ENCODE data around the gene REXO4.

The REXO4 gene

DNA sequence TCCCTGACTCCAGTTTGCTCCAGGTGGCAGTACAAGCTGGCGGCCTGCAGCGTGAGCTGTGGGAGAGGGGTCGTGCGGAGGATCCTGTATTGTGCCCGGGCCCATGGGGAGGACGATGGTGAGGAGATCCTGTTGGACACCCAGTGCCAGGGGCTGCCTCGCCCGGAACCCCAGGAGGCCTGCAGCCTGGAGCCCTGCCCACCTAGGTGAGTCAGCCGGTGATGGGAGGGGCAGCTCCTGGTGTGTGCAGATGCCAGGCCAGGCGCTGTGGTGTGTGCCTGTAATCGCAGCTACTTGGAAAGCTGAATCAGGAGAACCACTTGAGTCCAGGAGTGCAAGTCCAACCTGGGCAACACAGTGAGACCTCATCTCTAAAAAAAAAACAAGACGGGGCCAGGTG is 31.9 kb upstream of the REXO4 start:
- DNase-seq (ENCODE audit: low read depth in 3 of 3), result no peak

DNA sequence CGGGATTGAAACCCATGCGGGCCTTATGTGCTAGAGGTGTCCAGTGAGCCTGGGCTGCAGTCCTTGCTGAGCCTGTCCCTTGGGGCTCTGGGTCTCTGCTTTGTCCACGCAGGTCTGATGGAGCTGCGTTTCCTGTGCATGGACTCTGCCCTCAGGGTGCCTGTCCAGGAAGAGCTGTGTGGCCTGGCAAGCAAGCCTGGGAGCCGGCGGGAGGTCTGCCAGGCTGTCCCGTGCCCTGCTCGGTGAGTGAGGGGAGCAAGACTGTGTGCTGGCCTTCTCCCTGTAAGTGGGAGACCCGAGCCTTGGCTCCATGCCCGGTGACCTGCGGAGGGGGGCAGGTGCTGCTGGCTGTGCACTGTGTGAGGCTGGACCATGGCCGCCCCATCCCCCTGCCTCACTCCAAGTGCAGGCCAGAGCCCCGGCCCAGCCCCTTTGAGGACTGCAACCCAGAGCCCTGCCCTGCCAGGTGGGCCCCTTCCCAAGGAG is 30.7 kb upstream of the REXO4 start:
- no peak for DNase-seq (ENCODE audit: low read depth in 3 of 3)

DNA sequence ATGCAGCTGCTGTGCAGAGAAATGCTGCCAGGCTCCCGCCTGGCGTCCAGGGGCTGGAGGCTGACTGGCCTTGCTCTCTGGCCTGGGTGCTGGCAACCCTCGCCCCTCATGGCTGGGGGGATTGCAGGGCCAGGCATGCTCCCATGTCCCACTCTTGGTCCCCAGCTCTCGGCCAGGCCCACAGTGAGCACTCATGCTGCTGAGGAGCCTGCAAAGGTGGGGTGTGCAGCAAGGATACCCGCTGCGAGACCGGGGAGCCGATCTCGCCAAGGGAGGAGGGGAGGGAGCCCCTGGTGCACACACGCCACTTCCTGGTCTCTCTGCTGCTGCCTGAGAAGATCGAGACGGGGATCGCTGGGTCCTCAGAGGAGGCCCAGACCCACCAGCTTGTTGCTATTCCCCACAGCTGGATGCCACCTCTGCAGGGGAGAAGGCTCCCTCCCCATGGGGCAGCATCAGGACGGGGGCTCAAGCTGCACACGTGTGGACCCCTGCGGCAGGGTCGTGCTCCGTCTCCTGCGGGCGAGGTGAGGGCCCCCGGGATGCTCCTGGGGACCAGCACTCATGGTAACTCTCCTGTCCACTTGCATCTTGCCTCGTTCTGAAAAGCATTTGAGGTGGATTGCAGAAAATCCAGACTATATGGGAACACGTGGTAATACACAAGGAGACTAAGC is 27.6 kb upstream of the REXO4 start:
- DNase-seq (ENCODE audit: low read depth in 3 of 3), result no peak

DNA sequence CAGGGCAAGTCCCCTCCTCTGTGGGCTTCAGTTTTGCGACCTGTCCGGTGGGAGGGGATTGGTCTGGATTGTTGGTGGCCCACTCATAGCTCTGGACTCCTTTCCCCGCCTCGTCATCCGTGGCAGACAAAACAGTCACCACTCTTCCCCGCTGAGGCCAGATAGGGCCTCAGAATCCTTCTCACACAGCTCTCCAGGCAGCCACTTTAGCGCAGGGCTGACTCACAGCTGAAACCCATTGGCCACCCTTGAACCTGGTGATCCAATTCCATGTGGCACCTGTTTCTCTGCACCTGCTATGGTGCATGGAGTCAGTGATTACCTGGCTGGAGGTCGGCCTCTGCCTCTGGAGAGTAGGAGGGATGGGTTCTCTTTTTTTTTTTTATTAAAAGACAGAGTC is 26.2 kb upstream of the REXO4 start:
- no peak for DNase-seq (ENCODE audit: low read depth in 3 of 3)

DNA sequence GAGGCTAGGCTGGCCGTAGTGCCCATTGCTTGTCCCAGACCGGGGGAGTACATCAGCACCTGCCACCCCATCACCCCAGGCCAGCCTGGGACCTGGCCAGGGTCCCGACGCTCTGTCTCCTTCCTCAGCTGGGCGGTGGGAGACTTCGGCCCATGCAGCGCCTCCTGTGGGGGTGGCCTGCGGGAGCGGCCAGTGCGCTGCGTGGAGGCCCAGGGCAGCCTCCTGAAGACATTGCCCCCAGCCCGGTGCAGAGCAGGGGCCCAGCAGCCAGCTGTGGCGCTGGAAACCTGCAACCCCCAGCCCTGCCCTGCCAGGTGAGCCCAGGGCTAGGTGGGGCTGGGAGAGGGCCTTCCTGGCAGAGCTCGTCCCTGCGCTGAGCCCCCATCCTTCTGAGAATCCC is 25.4 kb upstream of the REXO4 start:
- no peak for DNase-seq (ENCODE audit: low read depth in 3 of 3)

DNA sequence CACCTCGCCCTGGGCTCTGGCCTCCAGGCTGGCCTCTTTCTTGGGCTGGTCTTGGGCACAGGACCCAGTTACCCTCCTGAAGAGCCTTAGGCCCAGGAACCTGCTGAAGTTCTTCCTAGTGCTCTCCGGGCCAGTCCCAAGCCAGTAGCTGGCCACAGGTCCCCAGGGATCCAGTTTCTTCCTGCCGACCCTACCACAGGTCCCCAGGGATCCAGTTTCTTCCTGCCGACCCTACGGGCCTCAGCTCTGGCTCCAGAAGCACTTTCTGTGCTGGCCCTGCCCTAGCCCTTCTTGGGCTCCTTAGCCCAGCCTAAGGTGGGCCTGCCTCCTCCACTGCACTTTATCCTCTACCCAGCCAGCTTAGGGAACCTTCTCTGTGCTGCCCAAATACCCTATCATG is 23.8 kb upstream of the REXO4 start:
- no peak for DNase-seq (ENCODE audit: low read depth in 3 of 3)

DNA sequence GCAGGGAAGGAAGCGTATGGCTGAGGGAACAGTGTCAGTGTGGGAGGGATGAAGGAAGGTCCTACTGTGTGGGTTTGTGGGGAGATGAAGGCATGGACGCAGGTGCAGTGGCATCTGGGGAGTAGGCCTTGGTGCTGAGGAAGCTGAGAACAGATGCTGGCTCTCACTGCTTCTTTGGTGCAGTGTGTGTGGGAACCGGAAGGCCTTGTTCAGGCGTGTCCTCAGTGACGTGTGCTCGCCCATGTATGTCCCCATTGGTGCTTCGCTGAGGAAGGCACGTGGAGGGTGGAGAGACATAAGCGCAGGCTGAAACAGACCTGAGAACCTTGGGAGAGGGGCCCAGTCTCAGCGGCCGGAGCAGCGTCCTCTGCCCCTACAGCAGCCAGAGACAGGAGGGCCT is 23.1 kb upstream of the REXO4 start:
- DNase-seq (ENCODE audit: low read depth in 3 of 3), result no peak

DNA sequence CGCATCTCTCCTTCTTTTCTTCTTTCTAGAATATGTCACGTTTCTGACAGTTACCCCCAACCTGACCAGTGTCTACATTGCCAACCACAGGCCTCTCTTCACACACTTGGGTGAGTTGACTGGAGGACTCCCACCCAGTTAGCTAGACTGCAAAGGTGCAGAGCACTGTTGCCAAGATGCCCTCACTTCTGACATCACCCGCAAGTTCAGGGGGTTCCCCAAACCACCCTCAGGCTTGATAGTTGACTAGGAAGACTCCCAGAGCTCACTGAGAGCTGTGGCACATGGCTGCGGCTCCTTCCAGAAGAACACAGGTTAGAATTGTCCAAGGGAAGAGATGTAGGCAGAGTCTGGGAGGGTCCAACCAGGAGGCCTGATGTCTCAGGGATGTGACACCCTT is 21.5 kb upstream of the REXO4 start:
- no peak for DNase-seq (ENCODE audit: low read depth in 3 of 3)

DNA sequence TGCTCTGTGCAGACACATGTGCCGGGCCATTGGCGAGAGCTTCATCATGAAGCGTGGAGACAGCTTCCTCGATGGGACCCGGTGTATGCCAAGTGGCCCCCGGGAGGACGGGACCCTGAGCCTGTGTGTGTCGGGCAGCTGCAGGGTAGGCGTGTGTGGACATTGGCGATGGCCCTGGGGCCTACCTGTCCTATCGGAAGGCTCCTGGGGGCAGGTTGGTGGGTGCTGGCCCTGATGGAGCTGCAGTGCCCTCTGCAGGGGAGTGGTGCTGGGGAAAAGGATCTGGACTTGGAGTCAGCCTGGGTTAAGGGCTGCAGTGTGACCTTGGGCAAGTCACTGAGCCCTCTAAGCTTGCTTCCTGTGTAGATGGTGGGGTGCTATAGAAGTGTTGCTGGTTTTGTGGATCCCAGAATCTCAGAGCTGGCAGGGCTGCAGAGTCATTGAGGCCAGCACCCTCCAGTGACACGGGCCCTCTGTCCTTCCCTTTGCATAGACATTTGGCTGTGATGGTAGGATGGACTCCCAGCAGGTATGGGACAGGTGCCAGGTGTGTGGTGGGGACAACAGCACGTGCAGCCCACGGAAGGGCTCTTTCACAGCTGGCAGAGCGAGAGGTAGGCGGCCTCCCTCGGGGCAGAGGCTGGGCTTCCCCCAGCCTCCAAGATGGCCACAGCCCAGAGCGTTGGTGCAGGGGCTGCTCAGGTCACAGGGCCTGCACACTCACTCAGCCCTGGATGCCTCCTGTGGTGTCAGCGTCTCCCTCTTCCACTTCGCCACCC is 20.1 kb upstream of the REXO4 start:
- no peak for DNase-seq (ENCODE audit: low read depth in 3 of 3)

DNA sequence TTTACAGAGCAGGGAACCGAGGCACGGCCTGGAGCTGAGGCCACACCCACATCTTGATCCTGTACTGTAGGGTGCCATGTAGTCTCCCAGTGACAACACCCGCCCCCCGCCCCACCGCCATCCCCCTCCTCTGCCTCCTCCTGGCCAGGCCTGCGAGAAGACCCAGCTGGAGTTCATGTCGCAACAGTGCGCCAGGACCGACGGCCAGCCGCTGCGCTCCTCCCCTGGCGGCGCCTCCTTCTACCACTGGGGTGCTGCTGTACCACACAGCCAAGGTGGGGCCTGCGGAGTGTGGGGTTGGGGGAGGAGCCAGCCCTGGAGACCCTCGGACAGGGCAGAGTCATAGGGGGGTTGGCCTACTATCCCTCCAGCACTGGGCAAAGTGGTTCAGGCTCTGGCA is 18.9 kb upstream of the REXO4 start:
- DNase-seq (ENCODE audit: low read depth in 3 of 3), result no peak

DNA sequence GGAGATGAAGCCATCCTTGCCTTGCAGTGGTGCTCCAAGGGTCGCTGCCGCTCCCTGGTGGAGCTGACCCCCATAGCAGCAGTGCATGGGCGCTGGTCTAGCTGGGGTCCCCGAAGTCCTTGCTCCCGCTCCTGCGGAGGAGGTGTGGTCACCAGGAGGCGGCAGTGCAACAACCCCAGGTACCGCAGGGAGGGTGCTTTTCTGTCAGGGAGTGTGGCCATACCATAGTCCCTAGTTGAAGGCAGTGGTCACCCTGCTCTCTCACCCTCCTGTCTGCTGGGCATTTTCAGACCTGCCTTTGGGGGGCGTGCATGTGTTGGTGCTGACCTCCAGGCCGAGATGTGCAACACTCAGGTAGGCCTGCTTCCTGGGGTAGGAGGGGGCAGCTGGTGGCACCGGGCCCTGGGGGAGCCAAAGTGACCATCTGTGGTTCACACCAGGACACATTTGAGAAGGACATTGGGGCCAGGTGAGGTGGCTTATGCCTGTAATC is 15.6 kb upstream of the REXO4 start:
- no peak for DNase-seq (ENCODE audit: low read depth in 3 of 3)

DNA sequence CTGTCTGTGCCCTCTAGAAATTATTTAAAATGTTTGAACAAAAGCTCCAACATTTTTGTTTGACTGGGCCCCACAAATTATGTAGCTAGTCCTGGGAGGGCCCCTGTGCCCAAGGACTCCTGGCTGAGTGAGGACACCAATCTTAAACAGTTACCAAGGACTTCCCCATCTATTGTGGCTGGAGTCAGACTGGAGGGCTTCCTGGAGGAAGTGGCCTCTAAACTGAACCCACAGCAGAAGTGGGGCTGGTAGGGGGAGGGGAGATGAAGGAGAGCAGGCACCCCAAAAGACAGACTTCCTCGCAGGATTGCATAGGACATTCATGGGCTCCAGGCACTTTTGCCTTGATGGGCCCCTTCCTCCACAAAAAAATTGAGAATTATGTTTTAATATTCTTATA is 12.4 kb upstream of the REXO4 start:
- no peak for DNase-seq (ENCODE audit: low read depth in 3 of 3)

DNA sequence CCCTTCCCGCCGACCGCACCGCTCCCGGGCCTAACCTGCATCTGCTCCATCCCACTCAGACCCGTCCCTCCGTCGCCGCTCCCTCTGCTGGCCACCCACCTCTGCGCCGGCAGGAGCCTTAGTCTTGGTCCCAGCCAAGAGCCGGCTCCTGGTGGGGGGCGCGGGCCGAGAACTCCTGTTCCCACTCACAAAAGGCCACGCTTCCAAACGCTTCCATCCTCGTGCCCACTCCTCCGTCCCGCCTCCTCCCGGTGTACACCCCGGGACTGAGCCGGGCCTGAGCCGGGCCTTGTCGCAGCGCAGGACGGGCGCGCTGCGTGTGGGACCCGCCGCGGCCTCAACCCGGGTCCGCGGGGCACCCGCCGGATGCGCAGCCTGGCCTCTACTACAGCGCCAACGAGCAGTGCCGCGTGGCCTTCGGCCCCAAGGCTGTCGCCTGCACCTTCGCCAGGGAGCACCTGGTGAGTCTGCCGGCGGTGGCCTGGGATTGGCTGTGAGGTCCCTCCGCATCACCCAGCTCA is 11.9 kb upstream of the REXO4 start:
- DNase-seq (ENCODE audit: low read depth in 3 of 3), result no peak

DNA sequence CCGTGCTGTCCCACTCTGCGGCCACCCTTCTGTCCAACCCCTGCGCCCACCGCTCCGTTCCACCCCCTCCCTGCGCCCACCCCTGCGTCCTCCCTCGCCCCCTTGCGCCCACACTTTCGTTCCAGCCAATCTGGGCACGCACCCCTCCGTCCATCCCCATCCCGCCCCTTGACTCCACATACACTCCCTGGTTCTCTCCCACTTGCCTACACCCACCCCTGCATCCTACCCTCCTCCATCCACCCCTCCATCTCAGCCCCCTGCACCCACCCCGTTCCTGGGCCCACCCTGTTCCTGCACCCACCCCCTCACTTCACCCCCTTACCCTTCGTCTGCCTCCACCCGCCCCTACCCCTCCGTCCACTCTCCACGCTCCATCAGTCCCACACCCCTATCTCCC is 11.4 kb upstream of the REXO4 start:
- DNase-seq (ENCODE audit: low read depth in 3 of 3), result no peak

DNA sequence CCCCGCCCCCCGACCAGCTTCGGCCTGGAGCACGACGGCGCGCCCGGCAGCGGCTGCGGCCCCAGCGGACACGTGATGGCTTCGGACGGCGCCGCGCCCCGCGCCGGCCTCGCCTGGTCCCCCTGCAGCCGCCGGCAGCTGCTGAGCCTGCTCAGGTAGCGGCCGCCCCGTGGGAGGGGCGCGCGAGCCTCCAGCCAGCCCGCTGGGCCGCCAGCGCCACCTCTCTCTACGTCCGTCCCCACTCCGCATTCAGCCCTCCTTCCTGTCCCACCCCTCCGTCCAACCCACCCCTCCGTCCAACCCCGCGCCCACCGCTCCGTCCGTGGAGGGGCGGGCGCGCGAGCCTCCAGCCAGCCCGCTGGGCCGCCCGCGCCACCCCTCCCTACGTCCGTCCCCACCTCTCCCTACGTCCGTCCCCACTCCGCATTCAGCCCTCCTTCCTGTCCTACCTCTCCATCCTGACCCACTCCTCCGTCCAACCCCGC is 10.8 kb upstream of the REXO4 start:
- DNase-seq (ENCODE audit: low read depth in 3 of 3), result no peak

DNA sequence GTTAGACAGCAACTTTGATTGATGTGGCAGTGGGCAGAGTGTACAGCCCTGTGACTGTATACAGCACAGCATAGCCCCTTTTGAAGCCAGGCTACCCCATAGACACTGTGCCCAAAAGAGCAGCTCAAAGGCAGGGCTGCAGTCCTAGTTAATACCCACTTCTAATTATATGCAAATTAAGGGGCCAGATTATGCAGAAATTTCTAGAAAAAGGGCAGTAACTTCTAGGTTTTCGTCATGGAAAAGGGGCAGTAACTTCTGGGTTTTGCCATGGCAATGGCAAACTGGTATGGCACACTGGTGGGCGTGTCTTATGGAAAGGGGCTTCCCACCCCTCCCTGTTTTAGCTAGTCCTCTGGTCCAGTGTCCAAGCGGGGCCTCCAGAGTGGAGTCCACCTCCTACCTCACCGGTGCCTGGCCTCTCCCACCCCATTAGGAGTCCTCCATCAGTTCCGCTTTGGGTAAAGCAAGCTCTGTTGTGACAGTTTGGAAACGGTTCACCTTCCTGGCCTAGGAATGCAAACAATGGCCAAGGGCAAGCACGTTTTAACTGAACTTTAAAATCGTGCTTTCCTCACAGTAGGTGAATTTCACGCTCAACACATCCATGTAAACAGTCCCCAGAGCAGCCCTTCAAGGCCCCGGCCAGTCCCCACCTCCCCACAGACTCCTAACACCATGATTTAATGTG is 10.0 kb upstream of the REXO4 start:
- DNase-seq (ENCODE audit: low read depth in 3 of 3), result no peak

DNA sequence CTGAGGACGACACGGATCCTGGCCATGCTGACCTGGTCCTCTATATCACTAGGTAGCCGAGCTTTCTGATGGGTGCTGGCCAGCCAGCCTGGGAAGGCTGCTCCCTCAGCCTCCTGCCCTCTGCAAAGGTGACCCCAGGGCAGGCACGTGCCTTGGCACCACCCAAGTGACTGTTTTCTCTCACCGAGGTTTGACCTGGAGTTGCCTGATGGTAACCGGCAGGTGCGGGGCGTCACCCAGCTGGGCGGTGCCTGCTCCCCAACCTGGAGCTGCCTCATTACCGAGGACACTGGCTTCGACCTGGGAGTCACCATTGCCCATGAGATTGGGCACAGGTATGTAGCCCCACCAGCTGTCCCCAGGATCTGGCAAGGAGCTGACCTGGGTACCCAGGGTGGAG is 8.2 kb upstream of the REXO4 start:
- no peak for DNase-seq (ENCODE audit: low read depth in 3 of 3)

DNA sequence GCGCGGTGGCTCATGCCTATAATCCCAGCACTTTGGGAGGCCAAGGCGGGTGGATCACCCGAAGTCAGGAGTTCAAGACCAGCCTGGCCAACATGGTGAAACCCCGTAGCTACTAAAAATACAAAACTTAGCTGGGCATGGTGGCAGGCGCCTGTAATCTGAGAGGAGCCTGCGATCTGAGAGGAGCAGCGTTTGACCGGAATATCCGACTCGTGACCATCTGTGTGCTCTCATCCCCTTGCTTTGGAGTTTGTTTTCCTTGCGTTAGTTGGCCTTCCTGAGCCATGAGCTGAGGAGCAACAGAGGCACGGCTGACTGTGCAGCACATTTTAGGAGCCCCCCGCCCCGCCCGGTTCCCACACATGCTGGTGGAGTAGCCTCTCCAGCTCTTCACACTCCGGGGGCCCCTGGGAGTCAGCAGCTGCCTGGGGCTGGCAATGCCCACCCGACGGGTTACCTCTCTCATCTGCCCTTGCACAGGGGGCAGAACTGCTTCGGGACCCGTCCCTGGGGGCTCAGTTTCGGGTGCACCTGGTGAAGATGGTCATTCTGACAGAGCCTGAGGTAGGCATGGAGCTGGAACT is 7.3 kb upstream of the REXO4 start:
- DNase-seq (ENCODE audit: low read depth in 3 of 3), result no peak

DNA sequence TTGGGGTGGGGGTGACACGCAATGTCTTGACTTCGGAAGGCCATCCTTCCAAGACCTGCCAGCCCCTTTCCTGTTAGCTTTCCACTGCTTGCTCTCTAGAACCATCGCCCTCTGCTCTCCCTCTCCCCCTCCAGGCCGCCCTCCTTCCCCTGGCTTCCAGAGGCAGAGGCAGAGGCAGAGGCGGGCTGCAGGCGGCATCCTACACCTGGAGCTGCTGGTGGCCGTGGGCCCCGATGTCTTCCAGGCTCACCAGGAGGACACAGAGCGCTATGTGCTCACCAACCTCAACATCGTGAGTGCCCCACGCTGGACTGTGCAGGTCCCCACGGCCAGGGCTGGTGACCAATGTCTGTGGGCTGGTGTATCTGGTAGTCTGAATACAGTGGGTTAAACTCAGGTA is 6.4 kb upstream of the REXO4 start:
- DNase-seq (ENCODE audit: low read depth in 3 of 3), result no peak

DNA sequence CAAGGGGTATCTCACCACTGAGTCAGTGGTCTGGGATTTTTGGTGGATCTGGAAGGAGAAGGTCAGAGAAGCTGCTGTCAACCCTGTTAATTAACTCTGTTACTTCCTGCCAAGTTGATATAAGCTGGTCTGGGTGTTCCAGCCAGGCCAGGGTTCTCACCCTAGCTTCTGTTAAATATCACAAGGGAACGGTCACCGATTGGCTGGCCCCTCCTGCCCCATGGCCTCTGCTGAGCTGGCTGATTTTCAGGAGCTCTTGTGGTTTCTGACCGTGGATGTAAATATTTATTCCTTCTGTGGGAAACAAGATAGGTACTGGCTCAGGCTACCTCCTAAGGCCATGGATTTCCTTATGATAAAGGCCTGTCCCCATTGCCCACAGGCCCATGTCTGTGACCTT is 5.4 kb upstream of the REXO4 start:
- no peak for DNase-seq (ENCODE audit: low read depth in 3 of 3)

DNA sequence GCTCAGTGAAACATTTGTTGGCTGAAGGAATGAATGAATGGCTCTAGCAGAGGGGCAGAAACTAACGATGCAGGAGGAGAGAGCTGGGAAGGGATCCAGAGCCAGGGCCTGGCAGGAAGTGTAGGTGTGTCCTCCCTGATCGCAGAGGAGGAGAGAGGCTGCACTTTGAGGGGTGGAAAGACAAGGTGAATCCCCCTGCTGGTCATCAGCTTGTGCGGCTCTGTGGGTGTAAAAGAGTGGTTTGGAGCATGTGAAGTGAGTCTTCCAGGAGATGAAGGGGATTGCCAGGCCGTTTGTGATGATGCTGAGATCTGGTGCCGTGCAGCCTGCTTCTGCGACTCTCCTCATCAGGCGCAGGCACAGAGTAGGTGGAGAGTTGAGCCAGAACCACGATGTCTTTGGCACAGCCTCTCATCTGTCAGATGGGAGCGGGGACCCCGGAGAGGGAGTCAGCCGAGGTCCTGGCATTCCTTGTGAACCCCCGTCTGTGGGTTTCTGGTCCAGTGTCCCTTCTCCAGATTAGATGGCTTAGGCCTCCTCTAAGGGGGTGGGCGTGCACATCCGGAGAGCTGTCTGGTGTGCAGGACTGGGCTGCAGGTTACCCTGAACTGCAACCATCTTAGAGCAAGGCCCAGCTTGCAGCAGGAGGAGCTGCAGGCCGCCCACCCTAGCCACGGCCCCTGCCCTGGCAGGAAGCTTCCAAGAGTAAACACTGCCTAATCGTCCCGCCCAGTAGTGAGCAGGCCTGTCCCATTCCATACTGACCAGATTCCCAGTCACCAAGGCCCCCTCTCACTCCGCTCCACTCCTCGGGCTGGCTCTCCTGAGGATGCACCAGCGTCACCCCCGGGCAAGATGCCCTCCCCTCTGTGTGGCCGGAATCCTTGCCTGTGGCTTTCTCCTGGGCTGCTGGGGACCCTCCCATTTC is 4.1 kb upstream of the REXO4 start, which contains the start of gene ADAMTS13:
ADAMTS13 (plus strand) TSS at position 753 of the 928 bp plus-strand sequence; CDS start at position 830, 77 bp downstream.
- DNase-seq (ENCODE audit: low read depth in 3 of 3), result peak in 2 of 3 donors; percentile 35 to 47

Measured in stimulated activated CD4-positive, alpha-beta T cell treated with anti-CD3 and anti-CD28 coated beads, TNF-alpha, amount 100 ng/mL, for 48 hours (primary cell).